ENCODE data around the gene GNPAT.

Gene GNPAT

GRCh38 chr1:231219422-231220401 is 21.3 kb upstream of the GNPAT start:
- H3K4me3 ChIP-seq (ENCODE audit: low read depth, low read length) = no peak overlapping the region
- TF ChIP-seq CTCF (conservative IDR thresholded peaks at IDR 0.05; ENCODE audit: low read depth, low read length) = no peak
- DNase-seq (ENCODE audit: low read depth) = no peak

GRCh38 chr1:231220801-231221200 is 20.2 kb upstream of the GNPAT start:
- TF ChIP-seq CTCF (conservative IDR thresholded peaks at IDR 0.05; ENCODE audit: low read depth, low read length) = no peak
- H3K4me3 ChIP-seq (ENCODE audit: low read depth, low read length) = no peak overlapping the region
- no peak for DNase-seq (ENCODE audit: low read depth)

GRCh38 chr1:231226156-231226555 is 14.9 kb upstream of the GNPAT start:
- no peak for TF ChIP-seq CTCF (conservative IDR thresholded peaks at IDR 0.05; ENCODE audit: low read depth, low read length)
- DNase-seq (ENCODE audit: low read depth) = no peak
- H3K4me3 ChIP-seq (ENCODE audit: low read depth, low read length) = no peak overlapping the region

GRCh38 chr1:231231511-231231910 is 9.5 kb upstream of the GNPAT start:
- H3K4me3 ChIP-seq (ENCODE audit: low read depth, low read length) = no peak overlapping the region
- no peak for DNase-seq (ENCODE audit: low read depth)
- no peak for TF ChIP-seq CTCF (conservative IDR thresholded peaks at IDR 0.05; ENCODE audit: low read depth, low read length)

GRCh38 chr1:231232870-231233734 is 7.9 kb upstream of the GNPAT start:
- no peak for DNase-seq (ENCODE audit: low read depth)
- no peak overlapping the region for H3K4me3 ChIP-seq (ENCODE audit: low read depth, low read length)
- TF ChIP-seq CTCF (conservative IDR thresholded peaks at IDR 0.05; ENCODE audit: low read depth, low read length) = no peak

GRCh38 chr1:231233735-231234417 is 7.1 kb upstream of the GNPAT start:
- H3K4me3 ChIP-seq (ENCODE audit: low read depth, low read length) = no peak overlapping the region
- peak; percentile 30 for DNase-seq (ENCODE audit: low read depth)
- no peak for TF ChIP-seq CTCF (conservative IDR thresholded peaks at IDR 0.05; ENCODE audit: low read depth, low read length)
